HG03460 (cell line): ENCODE data around the gene IFNAR1.

Source experiments
- ATAC-seq: cut with Tn5 transposase; IDR thresholded peaks from one replicate; pipeline ENCODE4 v1.9.1; 2021; ENCODE audit not compliant: unreplicated experiment

The IFNAR1 gene

GRCh38 chr21:33324291-33325221 lies at the start of gene IFNAR1:
Gene IFNAR1, plus strand, starts transcription at chr21:33324970. Its CDS starts 86 bp downstream, at chr21:33325056.
- ATAC-seq = peak; percentile 83

DNA sequence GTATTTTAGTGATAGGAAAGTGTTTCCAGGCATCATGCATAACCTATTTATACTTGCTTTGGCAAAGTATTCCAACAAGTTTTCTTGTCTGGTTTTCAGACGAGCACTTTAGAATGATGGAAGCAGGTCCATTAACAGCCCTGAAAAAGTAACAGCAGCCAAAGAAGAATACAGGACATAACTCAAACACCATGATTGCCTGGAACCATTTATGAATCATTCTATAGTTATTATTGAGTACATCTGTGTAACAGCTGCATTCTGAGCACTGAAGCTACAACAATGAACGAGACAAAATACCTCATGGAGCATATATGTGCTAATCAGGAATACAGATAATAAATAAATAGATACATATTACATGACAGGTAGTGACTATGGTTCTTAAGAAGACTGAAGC lies 46.0 kb upstream of the IFNAR1 start:
- no peak for ATAC-seq

DNA sequence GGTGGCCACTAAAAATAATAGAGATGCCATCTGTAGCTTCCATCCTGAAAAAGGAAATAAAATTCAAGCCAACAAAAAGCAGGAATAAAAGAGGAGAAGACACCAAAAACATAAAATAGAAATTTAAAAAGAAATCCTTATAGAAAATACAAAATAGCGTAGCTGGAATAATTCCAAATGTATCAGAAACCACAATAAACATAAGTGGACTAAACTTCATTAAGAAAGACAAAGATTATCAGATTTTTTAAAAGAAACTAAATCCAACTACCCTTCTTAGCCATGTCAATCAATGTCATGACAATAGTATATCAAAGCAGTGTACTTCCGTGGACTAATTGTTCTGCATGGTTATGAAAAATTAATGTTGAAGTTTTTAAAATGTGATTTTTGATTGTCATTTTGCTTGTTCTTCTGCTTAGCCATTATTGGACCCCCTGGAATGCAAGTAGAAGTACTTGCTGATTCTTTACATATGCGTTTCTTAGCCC lies 45.4 kb upstream of the IFNAR1 start:
- no peak for ATAC-seq

GRCh38 chr21:33281096-33281652 lies 43.6 kb upstream of the IFNAR1 start:
- ATAC-seq = no peak

DNA sequence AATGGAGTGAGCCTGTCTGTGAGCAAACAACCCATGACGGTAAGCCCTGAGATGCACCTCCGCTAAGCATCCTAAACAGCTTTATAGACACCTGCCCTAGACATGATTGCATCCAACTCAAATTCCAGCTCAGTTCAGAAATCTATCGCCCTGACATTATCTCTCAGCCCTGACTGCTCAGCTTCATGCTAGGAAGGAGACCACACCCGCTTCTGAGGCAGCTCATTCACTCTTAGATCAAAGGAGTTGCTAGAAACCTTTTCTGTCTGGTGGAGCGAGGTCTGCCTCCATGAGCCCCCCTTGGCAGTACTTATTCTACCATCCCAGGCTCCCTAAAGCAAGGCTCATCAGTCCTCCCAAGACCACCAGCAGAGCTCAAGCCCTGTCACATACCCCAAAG lies 41.6 kb upstream of the IFNAR1 start:
- ATAC-seq = no peak

GRCh38 chr21:33286076-33286475 lies 38.7 kb upstream of the IFNAR1 start:
- no peak for ATAC-seq

DNA sequence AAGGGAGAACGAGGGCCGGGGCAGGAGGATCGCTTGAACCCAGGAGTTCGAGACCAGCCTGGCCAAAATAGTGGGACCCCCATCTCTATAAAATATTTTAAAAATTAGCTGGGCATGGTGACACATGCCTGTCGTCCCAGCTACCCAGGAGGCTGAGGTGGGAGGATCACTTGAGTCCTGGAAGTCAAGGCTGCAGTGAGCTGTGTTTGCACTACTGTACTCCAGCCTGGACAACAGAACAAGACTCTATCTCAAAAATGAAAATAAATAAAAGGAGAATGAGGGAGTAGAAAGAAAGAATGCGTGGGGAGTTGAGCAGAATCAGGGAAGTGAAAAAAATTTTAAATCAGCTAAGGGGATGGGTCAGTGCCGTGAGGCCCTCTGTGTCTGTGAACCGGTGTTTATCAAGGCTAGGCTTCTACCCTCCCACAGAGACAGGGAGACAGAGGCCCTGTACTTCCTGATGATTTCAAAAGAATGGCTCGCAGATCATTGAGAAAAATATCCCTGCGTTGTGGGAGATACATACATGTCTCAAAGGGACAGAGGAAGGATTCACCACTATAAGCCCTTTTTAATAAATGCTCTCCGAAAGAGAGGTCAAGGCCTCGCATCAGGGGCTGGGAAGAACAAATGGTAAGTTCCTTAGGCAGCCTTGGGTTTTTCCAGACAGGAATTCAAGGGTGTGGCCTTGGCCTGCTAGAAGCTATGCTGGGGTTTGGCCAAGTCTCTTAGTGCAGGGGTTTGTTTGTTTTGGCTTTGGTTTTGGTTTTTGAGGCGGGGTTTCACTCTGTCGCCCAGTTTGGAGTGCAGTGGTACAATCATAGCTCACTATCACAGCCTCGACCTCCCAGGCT lies 37.9 kb upstream of the IFNAR1 start:
- no peak for ATAC-seq

- ATAC-seq = no peak
These were observed 35.5 kb upstream of the IFNAR1 start for GRCh38 chr21:33289199-33289819.

GRCh38 chr21:33290441-33290840 lies 34.3 kb upstream of the IFNAR1 start:
- ATAC-seq = no peak

- no peak for ATAC-seq
These were observed 33.1 kb upstream of the IFNAR1 start for GRCh38 chr21:33291686-33292085.

GRCh38 chr21:33292724-33293123 lies 32.0 kb upstream of the IFNAR1 start:
- no peak for ATAC-seq

DNA sequence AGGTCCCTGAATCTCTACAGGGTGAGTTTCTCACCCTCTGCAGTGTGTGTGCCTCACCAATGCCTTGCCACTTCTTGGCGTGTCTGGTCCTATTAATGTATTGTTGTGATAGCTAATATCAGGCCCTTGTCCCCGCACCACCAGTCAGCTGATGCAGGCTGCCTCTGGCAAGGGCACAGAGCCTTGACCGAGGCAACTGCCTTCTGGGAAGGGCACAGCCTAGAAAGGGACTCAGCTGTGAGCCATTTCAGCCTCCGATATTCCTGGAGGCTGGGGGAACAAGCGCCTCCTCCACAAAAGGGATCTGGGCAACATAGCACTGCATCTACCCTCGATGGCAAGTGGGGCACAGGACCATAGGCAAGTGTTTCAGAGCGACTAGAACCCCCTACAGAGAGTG lies 31.6 kb upstream of the IFNAR1 start:
- no peak for ATAC-seq

DNA sequence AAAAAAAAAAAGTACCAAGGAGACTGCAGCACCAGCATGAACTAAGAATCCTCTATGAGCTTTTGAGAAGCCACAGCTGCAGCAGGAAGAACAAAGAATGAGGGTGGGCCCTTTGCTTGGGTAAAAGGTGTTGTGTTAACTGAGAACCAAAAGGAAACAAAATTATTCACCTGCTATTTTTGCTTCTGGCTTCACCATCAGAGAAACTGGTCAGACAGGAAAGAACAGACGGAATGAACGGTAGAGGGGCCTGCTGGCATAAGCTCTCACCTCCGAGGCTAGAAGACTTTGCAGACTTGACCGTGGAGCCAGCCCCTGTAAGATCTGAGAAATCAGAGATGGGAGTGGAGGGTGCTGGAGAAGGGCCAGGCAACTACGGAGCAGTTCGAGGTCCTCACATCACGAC lies 31.0 kb upstream of the IFNAR1 start:
- ATAC-seq = no peak

GRCh38 chr21:33296156-33296555 lies 28.6 kb upstream of the IFNAR1 start:
- ATAC-seq = no peak

DNA sequence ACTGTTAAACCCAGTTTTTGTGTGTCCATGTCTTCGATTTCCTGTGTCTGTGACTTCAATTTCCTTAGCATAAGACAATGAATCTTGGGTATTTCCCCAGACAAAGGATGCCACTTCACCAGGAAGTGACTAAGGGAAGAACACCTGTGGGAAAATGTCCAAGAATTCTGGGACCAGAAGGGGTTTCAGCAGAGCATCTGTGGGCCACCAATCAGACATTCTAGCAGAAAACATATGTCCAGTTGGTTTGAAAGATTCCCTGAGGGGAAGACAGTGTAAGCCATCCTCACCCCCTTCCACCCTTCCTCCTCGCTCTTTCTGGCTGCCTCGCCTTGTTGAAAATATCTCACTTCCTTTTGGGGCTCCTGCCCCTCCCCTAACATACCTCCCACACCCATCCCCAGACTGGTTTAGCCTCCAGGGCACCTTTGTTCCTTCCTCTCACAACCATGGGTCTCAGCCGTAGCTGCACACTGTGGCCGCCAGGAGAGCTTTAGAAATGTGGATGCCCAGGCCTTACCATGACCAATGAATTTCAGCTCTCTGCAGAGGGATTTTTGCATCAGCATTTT lies 25.5 kb upstream of the IFNAR1 start:
- ATAC-seq = peak; percentile 56

DNA sequence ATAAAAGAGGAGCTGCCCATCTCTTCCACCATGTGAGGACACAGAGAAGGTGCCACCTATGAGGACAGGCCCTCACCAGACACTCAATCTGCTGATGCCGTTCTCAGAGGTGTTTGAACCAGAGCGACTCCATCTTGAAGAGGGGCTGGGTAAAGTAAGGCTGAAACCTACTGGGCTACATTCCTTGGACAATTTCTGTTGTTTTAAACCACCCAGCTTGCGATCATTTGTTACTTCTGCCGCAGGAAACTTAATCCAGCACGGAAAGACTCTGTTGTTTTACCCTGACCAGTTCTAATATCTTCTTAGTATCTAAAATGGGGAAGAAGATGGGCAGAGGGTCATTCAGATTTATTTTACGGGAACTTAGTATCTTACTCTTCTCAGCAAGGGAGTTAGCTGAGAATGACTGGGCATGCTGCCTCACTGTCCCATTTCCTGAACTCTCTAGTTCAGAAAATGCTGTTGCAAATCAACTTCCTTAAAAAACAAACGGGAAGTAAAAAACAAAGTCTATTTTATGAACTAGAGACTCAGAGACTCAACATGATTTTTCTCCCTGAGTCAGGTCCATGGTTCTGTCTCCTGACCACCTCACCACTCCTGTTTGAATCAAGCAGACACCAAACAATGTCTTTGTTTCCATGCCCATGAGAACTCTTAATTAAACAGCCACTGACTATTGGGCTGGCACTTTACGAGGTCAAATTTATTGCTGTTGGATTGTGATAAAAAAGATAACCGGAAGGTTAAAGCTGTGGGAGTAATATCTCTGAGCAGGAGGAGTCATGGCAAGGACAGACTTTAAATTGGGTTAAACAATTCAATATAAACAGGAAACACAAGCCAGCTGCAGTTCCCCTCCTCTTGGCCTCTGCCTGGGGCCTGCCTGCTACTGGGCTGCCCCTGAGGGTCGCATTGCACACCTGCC lies 23.8 kb upstream of the IFNAR1 start:
- no peak for ATAC-seq

GRCh38 chr21:33301632-33302002 lies 23.2 kb upstream of the IFNAR1 start:
- ATAC-seq = no peak

DNA sequence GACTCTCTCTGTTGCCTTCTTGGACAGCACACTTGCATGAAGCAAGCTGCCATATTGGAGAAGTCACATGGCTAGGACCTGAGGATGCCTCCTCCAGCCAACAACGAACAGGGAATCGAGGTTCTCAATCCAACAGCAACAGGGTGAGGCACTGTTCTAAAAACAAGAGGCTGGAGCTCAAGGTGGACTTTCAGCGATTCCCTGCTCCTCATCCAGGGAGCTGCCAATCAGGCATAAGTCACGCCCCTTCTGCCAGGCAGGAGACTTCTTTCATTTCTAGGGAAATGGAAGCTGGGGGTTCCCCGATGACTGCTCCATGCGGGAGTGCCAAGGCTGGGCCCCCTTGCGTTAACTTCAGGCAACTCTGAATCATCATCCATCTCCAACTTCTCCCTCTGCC lies 22.7 kb upstream of the IFNAR1 start:
- ATAC-seq = no peak

DNA sequence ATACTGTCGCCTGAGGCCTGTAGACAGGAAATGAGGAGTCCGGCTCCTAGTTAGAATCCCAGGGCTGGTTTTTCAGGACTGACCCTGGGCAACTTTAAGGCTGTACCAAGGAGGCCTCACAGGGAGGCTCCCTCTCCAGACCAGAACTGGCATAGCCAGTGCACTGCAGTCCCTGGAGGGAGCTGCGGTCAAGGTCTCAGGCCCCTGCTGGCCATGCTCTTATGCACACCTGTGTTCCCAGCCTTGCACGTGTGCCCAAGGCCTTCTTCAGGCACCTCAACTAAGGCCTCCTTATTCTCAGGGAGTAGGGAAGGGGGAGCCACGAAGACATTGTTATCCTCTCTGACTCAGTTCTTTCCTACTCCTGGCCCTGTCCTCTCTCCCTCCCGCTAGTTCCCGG lies 22.0 kb upstream of the IFNAR1 start:
- ATAC-seq = no peak

GRCh38 chr21:33305344-33305671 lies 19.5 kb upstream of the IFNAR1 start:
- ATAC-seq = no peak
